NCI-H1930 (cell line): Measurements from ENCODE around the gene CHFR.
"Not testable (repeated sequence)": the region's sequence is repeated elsewhere in the genome, so short reads cannot be mapped to it uniquely, and the experiment has no call there.

Source experiments
- DNase-seq, 2 experiments: peaks; one replicate each; lab custom pipeline; 2025; lab: John Stamatoyannopoulos, UW

CHFR gene

GRCh38 chr12:132874175-132874574 lies 13.2 kb downstream of the CHFR start:
- DNase-seq: no peak

- no peak for DNase-seq
Observed at GRCh38 chr12:132873724-132874123, 13.7 kb downstream of the CHFR start.

GRCh38 chr12:132872975-132873421 lies 14.4 kb downstream of the CHFR start:
- DNase-seq: no peak

- DNase-seq: no peak
Observed at GRCh38 chr12:132872073-132872855, 15.1 kb downstream of the CHFR start.

DNA sequence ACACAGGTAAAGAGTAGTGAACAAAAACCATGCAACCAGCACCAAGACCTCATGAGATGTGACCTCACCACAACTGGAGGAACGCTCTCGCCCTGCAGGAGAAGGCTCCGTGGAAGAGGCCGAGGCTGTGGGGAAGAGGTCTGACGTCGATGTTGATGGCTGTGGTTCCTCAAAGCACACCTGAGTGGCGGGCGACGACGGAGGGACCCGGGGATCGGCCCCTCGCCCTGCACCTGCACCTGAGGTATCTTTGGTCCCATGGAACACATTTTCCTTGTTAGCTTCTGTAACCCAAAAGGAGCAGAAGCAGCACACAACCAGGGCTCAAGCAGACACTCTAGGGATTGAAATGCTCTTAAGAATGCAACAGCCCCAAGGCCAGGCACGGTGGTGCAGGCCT lies 17.9 kb downstream of the CHFR start:
- no peak for DNase-seq

GRCh38 chr12:132866251-132866828 lies 21.1 kb downstream of the CHFR start:
- DNase-seq: no peak

DNA sequence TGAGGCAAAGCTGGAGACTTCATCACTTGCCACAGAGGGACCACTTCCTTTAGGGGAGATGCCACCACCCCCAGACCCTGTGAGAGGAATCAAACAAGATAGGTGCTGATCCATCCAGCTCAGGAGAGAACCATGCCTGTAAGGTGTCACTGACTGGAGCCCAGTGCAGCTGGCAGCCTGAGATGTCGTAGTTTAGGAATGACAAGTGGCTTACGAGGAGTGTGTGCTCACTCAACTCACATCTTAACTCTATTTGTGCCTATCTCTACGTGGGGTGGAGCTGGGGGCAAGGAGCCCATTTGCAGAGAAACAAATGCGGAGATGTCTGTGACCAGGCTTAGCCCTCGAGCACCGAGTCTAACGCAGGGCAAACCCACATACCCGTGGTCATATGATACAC lies 25.8 kb downstream of the CHFR start:
- no peak for DNase-seq

DNA sequence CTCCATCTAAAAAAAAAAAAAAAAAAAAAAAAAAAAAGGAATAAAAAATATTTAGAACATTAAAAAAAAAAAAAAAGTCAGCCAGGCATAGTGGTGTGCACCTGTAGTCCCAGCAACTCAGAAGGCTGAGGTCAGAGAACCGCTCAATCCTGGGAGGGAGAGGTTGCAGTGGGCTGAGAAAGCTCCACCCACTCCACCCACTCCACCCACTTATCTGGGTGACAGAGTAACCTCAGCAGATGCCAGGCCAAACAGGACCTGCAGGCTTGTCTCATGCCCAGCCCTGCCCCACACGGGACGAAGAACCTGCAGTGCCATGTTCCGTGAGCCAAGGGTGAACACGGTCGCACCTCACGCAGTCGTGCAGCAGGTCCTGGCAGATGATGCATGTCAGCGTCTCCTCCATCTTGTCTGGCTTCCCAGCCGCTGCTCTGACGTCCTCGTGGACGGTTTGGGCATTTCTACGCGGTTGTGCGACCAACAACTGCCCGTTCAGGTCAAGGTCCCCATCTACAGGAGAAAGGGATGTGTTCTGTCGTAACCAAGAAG lies 28.6 kb downstream of the CHFR start:
- no peak for DNase-seq

DNA sequence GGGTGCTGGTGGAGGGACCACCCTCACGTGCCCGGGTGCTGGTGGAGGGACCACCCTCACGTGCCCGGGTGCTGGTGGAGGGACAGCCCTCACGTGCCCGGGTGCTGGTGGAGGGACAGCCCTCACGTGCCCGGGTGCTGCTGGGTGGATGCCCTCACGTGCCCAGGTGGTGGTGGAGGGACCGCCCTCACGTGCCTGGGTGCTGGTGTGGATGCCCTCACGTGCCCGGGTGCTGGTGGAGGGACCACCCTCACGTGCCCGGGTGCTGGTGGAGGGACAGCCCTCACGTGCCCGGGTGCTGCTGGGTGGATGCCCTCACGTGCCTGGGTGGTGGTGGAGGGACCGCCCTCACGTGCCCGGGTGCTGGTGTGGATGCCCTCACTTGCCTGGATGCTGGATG lies 30.4 kb downstream of the CHFR start:
- DNase-seq: not testable (repeated sequence)

- no peak for DNase-seq
Observed at GRCh38 chr12:132856581-132856980, 30.8 kb downstream of the CHFR start.

GRCh38 chr12:132855211-132855610 lies 32.2 kb downstream of the CHFR start:
- DNase-seq: not testable (repeated sequence)

DNA sequence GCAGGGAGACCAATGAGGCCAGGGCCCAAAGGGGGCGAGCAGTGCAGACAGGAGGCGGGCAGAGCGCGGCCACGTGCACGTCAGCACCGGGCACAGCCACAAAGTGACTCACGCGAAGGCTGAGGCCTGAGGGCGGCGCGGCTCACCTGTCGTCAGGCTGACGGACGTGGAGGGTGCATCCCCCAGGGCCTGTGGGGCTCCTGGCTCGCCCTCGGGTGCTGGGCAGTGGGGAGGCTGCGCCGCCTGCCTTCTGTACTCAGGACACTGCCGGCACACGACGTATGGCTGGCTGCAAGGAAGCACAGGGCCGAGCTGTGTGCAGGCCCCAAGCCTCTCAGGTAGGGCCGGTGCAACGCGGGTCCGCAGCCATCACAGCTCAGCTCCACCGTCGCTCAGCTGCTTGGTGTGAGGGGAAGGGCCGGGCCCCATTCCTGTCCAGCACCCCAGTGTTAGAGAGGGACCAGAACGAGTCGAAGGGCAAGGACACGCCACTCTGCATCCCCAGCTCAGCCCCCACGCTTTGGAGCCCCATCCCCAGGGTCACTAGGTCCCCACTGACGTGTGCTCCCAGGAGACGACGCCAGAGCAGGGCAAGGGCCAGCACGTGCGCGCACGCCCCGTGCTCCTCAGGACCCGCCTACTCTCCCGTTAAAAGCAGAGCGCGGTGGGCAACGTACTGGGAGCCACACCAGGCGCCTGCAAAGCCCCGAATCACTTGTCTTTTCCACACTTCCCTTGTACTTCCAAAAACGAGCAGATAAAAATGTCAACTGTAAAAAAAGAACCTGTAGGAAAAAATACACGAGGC lies 33.9 kb downstream of the CHFR start:
- no peak for DNase-seq

DNA sequence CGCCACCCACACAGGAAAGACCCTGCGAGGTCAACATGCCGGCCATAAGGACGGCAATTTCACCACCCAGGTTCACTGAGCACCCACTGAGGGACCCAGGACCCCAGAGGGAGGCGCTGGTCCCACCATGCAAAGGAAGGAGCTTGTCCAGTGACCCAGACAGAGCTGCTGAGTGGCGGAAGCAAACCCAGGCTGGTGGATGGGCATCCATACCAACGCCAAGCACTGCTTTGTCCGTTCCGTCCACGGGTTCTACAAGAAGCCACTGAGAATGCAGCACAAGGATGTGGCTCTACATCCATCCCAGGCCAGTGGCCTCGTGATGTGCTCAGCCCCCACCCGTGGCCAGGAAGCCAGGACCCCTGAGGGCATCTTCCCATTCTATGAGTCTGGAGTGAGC lies 34.9 kb downstream of the CHFR start:
- DNase-seq: no peak

DNA sequence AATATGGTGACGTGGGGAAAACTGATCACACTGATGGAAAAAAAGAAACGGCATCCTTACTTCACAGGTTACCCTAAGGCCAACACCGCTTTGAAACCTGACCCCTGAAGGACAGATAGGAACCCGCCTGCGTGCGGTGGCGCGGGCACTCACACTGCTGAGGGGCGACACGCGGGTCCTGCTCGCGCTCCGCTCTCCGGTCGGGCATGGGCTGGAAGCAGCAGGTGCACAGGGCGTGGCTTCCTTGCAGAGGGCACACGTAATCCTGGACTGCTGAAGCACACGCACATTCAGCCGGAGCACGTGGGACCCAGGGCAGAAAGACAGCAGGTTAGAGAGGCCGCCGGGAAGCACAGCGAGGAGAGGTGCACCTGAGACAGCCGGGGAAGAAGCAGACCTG lies 35.9 kb downstream of the CHFR start:
- DNase-seq: no peak

- DNase-seq: no peak
Observed at GRCh38 chr12:132850291-132850690, 37.1 kb downstream of the CHFR start.

- DNase-seq: no peak
Observed at GRCh38 chr12:132848521-132848920, 38.9 kb downstream of the CHFR start.

DNA sequence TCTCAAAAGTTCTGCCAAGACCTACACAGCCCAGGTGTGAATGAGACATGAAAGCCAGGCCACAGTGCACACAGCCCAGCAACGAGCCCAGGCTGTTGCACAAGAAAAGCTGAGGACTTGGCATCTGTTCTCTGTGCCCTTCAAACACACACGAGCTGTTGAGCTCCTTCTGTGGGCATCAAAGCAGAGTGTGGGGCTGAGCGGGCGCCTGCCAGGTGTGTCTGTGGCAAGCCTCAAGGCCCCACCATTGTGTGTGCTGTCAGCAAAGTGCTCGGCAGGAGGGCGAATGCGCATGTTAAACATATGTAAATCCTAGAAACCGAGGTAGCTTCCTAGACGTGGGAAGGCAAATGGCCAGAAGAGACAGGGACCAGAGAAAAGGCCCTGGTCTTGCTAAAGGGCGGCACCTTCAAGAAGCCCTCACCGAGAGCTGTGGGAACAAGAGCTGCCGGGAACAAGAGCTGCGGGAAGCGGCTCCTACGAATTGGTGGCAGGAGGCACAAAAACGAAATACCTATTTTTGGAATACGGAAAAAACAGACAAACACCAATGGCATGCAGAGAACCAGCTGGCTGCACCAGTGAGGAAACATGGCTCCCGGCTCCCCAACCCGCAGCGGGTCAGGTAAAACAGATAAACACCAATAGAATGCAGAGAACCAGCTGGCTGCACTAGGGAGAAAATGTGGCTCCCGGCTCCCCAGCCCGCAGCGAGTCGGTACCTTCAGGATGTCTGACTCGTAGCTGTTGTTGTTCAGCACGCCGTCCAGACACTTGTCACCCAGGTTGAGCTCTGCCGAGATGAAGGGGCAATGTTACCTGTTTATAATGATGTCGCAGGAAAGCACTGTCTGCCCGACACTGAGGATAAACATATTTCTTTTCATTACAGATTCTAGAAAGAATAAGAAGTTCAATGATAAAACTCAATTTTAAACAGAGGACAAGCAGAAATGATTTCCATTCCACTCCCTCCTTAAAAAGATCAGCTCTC lies 39.7 kb downstream of the CHFR start:
- no peak for DNase-seq

- DNase-seq: not testable (repeated sequence)
Observed at GRCh38 chr12:132844681-132845080, 42.7 kb downstream of the CHFR start.

GRCh38 chr12:132842449-132843045 lies 44.9 kb downstream of the CHFR start:
- no peak for DNase-seq

DNA sequence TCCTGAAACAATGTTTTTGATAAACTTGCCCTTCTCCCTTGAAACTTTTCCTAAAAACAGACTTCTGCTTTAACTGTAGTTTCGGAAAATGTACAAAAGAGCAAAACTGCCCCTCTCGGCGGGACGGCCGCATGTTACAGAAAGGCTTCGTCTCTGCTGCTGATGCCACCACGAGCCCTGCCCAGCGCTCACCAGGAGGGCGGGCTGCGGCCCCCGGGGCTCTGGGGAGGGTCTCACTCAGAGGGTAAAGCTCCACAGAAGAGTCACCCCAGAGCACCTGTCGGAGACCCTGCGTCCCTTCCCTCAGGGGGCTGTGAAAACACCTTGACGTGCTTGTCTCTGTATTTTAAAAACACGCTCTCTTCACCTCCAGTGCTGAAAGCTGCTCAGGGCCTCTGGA lies 46.3 kb downstream of the CHFR start:
- DNase-seq: no peak

DNA sequence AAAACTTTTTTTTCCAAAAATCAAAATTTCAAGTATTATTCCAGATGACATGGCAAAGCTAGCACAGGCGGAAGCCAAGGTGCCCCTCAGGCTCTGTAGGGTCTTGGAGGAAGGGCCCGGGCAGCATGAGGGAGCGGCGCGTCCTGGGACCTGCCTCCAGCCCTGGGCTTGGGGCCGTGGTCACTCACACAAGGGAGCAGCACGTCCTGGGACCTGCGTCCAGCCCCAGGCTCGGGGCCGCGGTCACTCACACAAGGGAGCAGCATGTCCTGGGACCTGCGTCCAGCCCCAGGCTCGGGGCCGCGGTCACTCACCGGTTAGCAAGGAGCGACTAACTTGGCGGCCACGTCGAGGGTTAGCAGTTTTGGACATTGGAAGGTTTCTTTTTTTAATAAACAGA lies 46.9 kb downstream of the CHFR start:
- no peak for DNase-seq
